NCI-H2227 treated with DMSO at 0.1 percent for 48 hours (cell line): ENCODE results near the gene PEX6.
"Not testable (repeated sequence)": the region's sequence is repeated elsewhere in the genome, so short reads cannot be mapped to it uniquely, and the experiment has no call there.

ENCODE experiments used
- DNase-seq: peaks from one replicate; lab custom pipeline; 2025; lab: John Stamatoyannopoulos, UW

Gene PEX6

GRCh38 chr6:42966571-42966970 lies 12.4 kb downstream of the PEX6 start:
- no peak for DNase-seq

GRCh38 chr6:42963855-42964605 lies 15.0 kb downstream of the PEX6 start:
- DNase-seq, result no peak

- no peak for DNase-seq
These were observed 15.7 kb downstream of the PEX6 start for GRCh38 chr6:42963179-42963854.

GRCh38 chr6:42962502-42963178 lies 16.3 kb downstream of the PEX6 start:
- no peak for DNase-seq

- no peak for DNase-seq
These were observed 16.9 kb downstream of the PEX6 start for GRCh38 chr6:42962096-42962495.

- DNase-seq, result no peak
These were observed 17.9 kb downstream of the PEX6 start for GRCh38 chr6:42961020-42961470.

GRCh38 chr6:42960243-42961019 lies 18.6 kb downstream of the PEX6 start, which contains the start of gene GNMT:
GNMT (plus strand) TSS chr6:42960754; CDS start chr6:42960768, 14 bp downstream.
- peak; percentile 61 for DNase-seq

GRCh38 chr6:42959917-42960242 lies 19.1 kb downstream of the PEX6 start:
- DNase-seq, result no peak

GRCh38 chr6:42958125-42958524 lies 20.9 kb downstream of the PEX6 start:
- DNase-seq, result no peak

GRCh38 chr6:42954405-42954804 lies 24.6 kb downstream of the PEX6 start:
- DNase-seq, result not testable (repeated sequence)

- DNase-seq, result no peak
These were observed 26.6 kb downstream of the PEX6 start for GRCh38 chr6:42952389-42952788.

- DNase-seq, result no peak
These were observed 31.0 kb downstream of the PEX6 start for GRCh38 chr6:42947950-42948349.

GRCh38 chr6:42942444-42942843 lies 36.5 kb downstream of the PEX6 start:
- DNase-seq, result no peak

- DNase-seq, result not testable (repeated sequence)
These were observed 37.6 kb downstream of the PEX6 start for GRCh38 chr6:42941356-42941755.

- no peak for DNase-seq
These were observed 38.4 kb downstream of the PEX6 start for GRCh38 chr6:42940493-42941045.

- DNase-seq, result no peak
These were observed 39.2 kb downstream of the PEX6 start for GRCh38 chr6:42939810-42940167.

GRCh38 chr6:42938987-42939809 lies 39.8 kb downstream of the PEX6 start:
- DNase-seq, result no peak

- DNase-seq, result no peak
These were observed 40.6 kb downstream of the PEX6 start for GRCh38 chr6:42938428-42938796.

GRCh38 chr6:42937548-42938427 lies 41.2 kb downstream of the PEX6 start:
- DNase-seq, result no peak

- DNase-seq, result no peak
These were observed 42.6 kb downstream of the PEX6 start for GRCh38 chr6:42936398-42936797.
